GDM1 (cell line): ENCODE data around the gene GPAM.

ENCODE experiments used
- DNase-seq: peaks from one replicate; lab custom pipeline; 2025; lab: John Stamatoyannopoulos, UW

Gene GPAM

DNA sequence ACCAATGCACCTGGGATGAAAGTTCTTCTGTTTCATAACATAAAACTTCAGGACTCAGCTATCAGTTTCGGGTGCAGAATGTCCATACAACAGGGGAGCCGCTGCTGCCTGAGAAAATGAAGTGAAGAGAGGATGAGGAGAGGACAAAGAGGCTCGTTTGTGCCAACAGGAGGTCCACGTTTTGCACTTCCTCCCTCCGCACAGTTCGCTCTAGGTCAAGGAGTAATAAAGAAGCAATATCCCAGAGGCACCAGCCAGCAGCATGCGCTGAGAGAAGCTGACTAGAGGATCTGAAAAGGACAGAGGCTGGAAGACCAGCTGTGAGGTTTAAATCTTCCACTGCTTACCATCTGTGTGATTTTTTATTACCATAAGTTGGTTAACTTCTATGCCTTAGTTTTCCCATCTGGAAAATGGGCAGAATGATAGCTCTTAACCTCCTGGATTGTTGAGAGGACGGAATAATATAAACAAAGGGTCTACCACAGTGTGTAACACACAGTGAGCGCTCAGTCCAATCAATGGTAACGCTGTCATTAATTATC lies 709 bp downstream of the GPAM start:
- DNase-seq: no peak

DNA sequence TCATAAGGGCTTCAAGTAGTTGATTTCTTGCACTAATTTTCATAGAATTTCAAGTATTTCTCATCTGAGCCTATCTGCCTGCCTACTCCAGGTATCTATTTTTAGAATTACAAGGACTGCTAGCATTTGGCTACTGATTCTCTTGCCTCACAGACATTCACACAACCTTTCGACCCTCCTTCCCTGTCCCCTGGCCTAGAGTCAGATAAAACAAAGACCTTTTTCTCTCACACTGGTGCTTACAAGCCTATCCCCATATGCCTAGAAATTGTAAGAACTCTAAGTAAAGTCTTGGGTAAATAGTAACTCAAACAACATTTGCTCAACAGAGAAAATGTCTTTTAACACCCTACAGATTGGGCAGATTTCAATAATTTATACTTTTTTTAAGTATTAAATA lies 6.3 kb downstream of the GPAM start:
- DNase-seq: no peak

DNA sequence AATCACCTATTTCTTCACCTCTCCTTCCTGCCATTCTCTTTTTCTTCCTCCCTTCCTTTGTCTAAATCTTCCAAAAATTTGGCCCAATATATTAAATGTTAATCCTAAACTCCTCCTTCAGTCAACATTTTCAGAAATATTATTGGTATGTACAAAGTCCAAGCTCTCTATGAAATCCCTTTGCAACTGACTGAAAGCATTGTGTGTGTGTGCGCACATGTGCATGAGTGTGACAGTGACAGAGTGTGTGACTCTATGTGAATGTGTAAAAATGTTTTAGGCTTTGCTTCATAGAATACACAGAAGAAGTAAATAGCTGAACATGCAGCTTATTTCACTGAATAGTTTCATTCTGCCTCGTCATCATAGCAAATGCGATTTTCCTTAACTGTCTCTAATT lies 7.0 kb downstream of the GPAM start:
- DNase-seq: no peak

DNA sequence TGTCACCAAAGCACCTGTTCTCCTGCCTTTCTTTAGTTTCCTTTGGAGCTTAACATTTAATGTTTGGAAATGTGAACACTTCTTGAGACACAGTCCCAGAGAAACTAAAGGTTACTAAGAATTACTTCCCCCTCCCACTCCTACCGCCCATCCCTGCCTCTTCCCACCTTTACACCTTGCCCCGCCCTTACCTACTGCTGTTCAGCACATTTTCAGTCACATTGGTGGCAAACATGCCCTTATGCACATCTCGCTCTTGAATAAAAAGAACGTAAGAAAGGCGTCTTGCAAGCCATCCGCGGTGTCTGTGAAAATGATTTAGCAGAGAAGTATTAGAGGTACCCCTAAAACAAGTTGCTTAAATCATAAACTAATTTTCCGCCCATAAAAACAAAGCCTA lies 8.2 kb downstream of the GPAM start:
- no peak for DNase-seq

DNA sequence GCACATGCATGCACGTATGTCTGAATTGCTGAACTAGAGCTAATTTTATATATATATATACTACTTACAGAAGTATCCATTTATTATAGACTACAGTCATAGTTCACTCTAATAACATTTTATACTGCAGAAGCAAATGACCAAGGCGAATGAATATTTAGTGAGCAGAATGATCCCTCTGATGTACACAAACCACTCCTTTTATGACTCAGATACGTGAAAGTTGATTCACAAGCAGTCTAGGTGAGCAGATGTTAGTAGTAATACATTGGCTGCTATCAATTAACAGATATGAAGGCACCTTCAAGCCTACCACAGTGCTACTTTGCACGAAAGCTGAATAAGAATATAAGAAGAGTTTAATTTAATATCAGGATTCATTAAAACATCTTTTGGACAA lies 10.4 kb downstream of the GPAM start:
- DNase-seq: no peak

DNA sequence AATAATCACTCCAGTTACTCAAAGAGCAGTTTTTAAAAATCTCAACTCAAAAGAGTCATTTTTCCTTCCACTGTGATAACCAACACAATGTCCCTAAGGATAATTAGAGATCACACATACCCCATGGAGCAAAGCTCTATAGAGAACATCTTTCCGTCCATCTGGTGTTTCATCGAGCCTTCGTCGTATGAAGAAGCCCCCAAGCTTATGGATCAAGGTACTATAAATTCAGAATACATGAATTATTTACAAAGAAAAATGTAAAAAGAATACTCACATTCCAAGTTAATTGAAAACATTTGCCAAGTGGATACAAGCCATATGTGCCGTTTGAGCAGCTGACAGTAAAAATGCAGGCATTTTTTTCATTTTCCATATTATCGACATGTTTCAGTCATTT lies 14.8 kb downstream of the GPAM start:
- no peak for DNase-seq

DNA sequence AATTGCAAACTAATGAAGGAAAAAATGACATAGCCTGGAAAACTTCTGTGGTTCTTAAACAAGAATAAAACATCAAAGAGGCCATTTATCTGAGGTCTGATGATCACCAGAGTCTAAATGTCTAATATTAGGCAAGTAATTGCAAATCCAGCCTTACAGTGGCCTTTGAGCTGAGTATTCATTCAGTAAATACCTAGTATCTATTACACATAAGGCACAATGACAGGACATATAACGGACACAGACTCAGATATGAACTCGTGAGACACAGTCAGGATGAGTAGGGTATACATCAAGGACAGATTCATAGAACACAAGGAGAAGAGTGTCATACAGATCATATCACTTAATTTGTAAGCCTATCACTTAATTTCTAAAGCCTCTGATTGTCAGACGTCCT lies 16.8 kb downstream of the GPAM start:
- no peak for DNase-seq

DNA sequence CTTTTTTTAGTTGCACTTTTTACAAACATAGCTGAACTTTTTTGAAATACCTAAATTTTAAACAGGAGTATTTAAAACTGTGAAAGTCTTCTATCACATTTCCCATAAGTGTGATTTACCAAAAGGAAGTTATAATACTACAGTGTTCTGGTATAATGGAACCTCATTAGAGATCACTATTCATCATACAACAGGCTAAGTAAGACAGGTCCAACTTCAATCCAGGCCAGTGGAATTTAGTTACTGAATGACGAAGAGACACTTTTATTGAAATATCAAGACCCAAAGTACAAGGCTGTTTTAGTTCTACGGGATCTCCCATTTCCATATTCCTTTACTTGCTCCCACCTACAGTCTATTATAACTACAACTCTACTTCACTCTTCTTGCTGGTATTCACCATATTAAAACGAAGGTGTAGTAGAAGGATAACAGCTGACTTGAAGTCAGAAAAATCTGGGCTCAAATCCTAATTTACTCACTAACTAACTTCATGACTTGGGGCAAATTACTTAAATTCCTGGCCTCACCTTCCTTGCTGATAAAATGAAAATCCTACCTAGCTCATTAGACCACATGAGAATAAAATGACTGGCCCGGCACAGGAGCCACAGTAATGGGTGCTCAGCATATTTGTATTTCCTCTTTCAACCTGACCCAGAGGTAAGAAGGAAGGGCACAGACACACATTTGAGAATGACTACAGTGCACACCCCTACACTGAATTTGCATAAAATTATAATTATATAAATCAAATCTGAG lies 21.6 kb downstream of the GPAM start:
- DNase-seq: no peak

DNA sequence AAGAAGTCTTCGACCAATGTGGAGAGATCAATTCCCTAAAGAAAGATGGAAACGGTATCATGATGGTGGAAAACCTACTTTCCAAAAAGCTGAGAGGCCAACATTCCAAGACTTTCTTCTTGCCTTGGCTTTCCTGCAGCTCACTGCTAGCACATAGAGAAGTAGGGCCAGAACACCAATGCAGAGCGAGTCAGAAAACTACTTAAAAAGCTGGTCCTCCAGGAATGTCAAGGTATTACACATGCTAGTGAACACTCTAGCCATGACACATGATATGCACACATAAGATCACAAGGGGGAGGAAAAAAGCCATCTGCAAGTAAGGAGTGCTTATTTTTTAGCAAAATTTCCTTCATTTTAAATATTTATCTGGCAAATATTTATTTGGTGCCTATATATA lies 22.7 kb downstream of the GPAM start:
- DNase-seq: no peak

DNA sequence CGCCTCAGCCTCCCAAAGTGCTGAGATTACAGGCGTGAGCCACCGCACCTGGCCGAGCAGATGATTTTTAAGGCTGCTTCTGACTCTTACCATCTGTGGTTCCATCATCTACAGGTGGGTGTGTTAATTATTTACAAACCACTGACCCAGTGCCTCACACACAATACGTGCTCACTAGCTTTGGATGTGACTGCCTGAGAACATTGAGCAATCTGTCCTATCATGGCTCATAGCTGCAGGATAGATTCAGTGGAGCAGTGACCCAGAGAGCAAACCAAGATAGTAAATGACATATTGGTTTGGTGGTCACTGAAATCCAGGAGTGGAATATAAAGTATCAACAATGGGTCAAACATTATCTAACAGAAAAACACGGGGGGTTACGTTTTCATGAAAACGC lies 24.1 kb downstream of the GPAM start:
- no peak for DNase-seq

DNA sequence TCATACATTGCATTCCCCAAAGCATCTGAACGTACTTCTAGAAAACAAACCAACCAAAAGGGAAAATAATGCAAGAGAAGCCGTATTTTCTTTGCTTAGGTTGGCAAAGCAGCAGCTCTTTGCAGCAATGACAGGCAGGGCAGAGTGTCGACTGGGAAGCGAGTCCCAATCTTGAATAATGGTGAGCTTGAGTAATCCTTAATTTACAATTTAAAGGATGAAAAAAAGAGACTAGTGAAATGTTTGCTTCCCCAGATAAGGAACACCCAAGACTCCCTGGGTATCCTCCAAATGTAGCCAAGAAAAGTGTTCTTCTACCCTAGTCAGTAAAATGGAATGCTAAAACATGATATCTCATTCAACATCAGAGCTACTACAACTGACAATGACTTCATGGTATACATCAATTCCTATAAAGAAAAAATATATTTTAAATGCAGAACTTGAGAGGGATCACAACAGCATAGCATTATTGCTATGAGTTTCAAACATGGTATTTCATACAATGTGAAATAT lies 32.0 kb downstream of the GPAM start:
- no peak for DNase-seq

DNA sequence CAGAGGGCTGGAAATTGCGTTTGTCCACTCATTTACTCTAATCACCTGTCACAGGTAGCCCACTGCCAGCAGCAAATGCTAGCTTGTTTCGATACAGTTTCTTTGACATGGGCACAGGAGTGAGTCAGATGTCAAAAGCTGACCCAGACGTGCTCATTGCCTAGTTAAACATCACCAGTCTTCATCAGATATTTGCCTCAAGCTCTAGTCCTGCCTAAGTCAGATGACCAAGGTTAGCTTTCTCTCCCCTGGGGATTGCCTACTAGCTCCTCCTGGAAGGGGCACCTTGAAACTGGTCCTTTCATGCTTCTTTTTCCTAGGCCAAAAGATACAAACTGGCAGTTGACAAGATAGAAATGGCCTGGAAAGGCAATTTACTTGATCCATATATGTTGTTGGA lies 35.2 kb downstream of the GPAM start:
- DNase-seq: no peak

DNA sequence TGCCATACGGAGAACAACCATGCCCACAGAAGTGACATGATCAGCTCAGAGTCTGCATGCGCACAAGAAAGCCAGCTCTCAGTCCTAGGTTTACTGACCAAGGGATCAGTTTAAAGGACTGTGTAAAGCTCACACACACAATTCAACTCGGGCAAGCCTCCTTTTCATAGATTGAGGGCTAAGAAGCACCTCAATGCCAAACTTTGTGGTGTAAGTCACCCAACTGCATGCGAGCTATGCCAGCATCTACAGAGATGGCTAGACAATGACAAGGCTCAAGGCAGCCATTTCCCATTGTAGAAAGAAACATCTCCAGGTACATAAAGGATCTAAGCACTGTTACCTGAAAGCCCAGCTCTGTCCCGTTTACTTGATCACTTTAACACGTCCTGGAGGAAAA lies 36.8 kb downstream of the GPAM start:
- no peak for DNase-seq

DNA sequence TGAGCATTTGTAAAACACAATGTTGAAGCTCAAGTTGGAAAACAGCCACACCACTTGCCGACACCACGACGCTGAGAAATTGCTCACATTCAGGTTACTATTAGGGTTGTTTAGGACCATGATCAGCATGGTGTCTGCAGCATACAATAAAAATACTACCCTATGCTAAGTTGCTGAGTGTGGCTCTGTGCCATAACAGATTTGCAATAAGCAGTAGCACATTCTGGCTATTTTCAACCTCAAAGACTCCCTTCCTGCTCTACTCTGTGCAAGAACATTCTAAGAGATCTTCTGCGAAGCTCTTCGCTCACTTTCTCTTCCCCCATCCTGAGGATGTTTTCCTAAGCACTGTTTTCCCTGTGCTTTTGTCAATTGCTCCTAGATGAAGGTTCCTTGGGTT lies 38.3 kb downstream of the GPAM start:
- DNase-seq: no peak

DNA sequence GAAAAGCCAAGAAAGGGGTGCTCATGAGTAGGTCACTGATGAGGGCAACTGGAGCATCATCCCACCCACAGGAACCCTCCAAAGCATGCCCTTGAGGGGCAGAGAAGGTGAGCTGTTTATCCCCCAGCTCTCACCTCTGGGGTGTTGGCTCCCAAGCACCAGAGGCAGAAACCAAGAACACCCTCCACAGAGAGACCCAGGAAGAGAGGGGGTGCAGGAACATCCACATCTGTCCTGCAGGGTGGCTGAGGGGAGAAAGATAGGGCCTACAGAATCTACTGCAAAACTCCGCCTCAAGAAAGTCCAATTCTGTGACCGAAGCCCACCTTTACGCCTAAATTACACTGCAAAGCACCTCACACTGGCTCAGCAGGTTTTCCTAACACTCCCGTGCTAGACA lies 40.1 kb downstream of the GPAM start:
- DNase-seq: no peak

DNA sequence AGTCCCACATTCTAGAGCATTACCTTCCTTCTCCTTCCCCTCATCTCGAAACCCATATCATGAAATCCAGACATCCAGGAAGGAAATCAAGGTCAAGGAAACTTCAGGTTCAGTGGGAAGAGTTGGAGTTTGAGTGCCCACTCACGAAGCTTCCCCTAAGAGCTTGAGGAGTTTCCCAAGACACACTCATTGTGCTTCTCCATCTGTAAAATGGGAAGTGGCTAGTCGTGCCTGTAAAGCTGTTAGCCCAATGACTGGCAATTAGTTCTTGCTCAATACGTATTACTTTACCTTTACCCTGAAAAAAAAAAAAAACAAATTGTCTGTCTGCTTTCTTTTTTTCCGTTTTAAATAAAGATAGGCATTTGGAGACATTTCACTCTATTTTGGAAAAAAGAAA lies 42.3 kb downstream of the GPAM start:
- DNase-seq: no peak

DNA sequence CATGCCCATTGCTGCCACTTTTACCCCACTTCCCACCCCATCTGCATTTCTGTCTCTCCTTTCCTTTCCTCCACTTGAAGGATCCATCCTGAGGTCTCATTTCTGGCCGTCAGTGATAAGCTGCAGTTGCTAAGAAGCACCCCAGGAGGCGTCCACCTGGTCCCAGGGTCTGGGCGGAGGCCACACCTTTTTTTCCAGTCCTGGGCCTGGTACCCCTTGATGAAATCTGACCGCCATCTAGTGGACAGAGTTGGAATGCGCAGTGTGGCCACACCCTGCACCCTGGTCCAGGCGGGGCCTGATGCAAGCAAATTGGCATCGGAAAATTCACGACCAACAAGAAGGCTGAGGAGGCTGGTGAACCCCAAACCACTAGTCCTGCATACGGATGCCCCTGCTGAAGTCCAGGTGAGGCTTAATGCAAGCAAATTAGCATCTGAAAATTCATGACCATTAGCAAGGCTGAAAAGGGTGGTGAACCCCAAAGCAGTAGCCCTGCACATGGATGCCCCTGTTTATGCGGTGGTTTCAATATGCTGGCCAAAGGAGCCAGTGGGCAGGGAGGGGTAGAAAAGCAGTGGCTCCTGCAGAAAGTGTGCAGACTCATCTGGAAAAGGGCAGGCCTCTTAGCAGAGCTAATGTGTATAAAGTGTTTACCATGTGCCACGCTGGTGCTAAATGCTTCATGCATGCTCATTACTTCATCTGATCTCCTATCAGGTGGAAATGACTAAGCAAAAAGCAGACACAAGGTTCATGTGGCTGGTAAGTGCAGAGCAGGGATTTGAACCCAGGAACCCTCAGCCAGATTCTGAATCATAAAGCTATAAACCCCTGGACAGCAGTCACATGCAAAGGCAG lies 43.2 kb downstream of the GPAM start:
- DNase-seq: peak; percentile 18

DNA sequence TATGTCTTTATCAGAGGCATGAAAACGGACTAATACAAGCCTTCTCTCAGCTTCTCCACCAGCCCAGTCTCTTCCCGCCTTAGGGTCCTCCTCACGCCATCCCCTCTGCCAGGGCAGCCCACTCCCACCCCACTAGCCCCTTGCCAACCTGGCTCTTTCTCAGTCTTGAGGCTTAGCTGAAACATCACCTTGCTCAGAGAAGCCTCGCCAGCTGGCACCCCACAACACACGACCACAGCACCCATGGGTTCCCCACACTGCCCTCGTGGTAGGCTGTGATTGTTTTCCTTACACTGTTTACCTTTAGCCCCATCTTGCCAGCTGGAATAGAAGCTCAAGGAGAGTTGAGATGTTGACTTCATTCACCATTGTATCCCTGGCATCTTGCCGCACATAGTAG lies 44.4 kb downstream of the GPAM start:
- DNase-seq: no peak

DNA sequence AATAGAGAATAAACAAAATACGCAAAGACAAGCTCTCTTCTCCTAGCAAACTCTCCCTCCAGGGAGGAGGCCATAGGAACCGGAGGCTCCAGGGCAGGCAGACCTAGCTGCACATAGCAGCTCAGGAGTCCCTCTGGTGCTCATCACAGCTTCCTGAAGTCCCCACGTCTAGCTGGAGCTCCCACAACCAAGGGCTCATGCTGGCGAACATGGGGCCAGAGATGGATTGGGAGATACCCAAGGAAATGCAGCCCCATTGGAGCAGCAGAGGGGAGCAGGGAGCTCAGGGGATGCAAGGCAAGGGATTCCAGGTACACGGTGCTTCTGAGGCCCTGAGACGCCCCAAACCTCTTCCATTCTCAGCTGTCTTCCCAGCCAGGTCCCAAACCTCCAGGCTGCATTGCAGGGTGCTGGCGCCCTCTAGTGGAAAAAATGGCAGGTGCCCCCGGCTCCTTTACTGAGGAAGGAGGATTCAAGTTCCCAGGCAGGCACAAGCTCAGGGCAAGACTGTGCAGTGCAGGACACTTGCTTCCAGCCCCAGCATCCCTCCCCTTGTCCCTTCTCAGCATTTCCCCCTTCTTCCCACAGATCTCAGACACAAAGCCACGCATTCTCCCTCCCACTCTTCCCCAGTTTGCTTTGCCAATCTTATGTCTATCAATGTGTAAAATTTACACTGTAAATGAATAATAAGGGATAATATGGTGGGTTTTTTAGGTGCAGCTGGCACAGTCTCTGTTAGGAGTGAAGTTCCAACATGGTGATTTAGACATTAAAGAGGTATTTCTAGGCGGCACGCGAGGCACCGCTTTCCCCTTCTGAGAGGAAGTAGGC lies 46.2 kb downstream of the GPAM start:
- peak; percentile 19 for DNase-seq

DNA sequence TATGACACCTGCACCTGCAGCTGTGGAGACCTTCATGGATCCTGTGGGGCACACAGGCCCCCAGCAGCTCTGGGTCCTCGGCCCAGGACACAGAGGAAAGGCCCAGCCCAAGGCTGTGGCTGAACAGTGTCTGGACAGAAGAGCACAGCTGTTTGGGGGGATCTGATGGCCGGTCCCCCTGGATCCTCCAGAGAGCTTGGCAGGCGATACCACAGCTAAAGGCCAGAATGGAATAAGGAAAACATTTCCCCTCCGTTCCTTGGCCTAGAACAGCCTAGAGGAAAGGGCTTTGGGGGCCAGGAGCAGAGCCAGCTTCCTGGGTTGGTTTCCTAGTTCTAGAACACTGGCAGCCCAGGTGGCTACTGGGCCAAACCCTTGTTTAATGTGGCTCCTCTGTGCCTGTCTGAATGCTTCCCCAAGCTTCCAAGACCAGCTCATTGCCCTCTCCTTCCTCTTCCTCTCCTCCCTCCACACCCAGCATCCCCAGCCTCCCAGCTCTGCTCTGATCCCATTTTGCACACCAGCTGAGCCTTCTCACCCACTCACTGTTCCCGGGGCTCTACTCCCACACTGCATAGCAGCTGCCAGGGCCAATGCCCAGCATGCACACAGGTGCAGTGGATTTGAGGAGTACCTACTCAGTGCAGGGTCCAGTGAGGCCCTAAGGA lies 46.9 kb downstream of the GPAM start:
- no peak for DNase-seq

DNA sequence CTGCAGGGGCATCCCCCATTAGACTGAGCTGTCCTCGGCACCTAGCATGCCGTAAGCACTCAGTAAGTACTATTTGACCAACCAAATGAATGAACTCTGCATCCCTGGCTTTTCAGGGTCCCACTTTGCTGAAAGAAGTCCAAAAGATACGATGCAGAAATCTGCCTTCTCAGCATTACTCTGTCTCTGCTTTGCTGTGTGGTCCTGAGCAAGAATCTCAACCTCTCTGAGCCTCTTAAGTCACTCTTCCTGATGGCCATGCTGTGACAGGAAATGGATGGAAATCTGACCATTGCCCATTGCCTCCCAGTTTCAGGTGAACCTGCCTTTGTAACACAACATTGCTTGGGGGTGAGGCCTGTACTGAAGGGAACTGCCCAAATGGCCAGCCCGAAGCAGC lies 48.0 kb downstream of the GPAM start:
- no peak for DNase-seq

DNA sequence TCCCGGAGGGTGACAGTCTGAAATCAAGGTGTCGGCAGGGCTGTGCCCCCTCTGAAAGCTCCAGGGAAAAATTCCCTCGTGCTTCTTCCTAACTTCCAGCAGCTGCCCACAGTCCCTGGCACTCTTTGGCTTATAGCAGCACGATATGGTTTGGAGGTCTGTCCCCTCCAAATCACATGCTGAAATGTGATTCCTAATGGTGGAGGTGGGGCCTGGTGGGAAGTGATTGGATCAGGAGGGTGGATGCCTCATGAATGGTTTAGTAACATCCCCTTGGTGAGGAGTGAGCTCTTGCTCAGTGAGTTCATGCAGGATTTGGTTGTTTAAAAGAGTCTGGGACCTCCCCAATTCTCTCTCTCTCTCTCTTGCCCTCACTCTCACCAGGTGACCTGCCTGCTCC lies 51.1 kb downstream of the GPAM start:
- DNase-seq: no peak
